A673 (cell line): ENCODE measurements around the gene WASF1.

Experiments used
- EZH2 ChIP-seq: fragments of 200-600 bp; sonication (generic); IDR thresholded peaks from 2 replicates; pipeline ENCODE4 v1.6.1; 2017; ENCODE audit warnings: borderline replicate concordance, low read depth, mild to moderate bottlenecking, mixed read lengths, antibody characterized with exemption, low read length; ENCODE audit not compliant: poor library complexity, severe bottlenecking
- TF ChIP-seq, protein P1 (sequence below): fragments of 300-800, 200-600 bp; sonication (generic); conservative IDR thresholded peaks from 2 replicates; pipeline ENCODE4 v1.5.1; 2017; ENCODE audit warnings: low read depth, mild to moderate bottlenecking, antibody characterized with exemption, low read length, moderate library complexity, mixed read lengths

DNA sequence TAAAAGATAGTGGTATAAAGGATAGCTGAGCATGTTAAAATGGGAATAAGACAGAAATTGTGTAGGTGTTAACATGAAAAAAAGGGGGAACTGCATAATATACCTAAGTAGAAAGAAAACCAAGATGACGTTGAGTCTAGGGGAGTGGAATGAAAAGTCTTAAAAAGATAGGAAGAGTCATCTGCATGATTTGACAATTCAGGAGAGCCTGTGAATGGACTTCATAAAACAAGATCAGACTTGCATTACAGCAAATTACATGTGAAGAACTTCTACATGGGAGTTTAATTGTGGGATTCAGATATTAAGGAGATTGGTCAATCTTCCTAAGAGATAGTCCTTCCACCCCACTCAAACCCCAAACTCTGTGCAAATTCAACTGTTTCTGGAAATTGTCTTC lies 85.5 kb downstream of the WASF1 start:
- TF ChIP-seq, protein P1, sequence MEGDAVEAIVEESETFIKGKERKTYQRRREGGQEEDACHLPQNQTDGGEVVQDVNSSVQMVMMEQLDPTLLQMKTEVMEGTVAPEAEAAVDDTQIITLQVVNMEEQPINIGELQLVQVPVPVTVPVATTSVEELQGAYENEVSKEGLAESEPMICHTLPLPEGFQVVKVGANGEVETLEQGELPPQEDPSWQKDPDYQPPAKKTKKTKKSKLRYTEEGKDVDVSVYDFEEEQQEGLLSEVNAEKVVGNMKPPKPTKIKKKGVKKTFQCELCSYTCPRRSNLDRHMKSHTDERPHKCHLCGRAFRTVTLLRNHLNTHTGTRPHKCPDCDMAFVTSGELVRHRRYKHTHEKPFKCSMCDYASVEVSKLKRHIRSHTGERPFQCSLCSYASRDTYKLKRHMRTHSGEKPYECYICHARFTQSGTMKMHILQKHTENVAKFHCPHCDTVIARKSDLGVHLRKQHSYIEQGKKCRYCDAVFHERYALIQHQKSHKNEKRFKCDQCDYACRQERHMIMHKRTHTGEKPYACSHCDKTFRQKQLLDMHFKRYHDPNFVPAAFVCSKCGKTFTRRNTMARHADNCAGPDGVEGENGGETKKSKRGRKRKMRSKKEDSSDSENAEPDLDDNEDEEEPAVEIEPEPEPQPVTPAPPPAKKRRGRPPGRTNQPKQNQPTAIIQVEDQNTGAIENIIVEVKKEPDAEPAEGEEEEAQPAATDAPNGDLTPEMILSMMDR = no peak
- TF ChIP-seq EZH2 = no peak
